ENCODE measurements around the gene CALY. TPM values are rescaled to one million over a fixed set of nuclear protein-coding genes. Genes with fewer than 3 reads are reported as not detected.

The CALY gene
- polyA plus RNA-seq, 2 of the 4 experiments (the other 2 are of a cell fraction): 0.30 to 0.63 TPM

GRCh38 chr10:133316732-133317131 is 20.0 kb downstream of the CALY start:
- POLR2A ChIA-PET: no interaction called here
- WGBS (ENCODE audit: missing lambda C conversion rate): 51% methylated on average over 6 of the region's 7 CpGs
- ATAC-seq (no peak), FAIRE-seq (no peak), DNase-seq (ENCODE audit: low read depth in 1 of 2, low spot score in 1 of 2) (peak in 1 of 2 experiments; percentile 44)
- no peak for TF ChIP-seq ZFP36 (IDR thresholded peaks at IDR 0.05; ENCODE audit: borderline replicate concordance, partially characterized antibody)
- TF ChIP-seq JUNB (IDR thresholded peaks at IDR 0.05): no peak
- TF ChIP-seq CHD2 (IDR thresholded peaks at IDR 0.05; ENCODE audit: low read length, partially characterized antibody): no peak
- no peak for TF ChIP-seq HES2 (IDR thresholded peaks at IDR 0.05)
- TF ChIP-seq E2F6 (IDR thresholded peaks at IDR 0.05; ENCODE audit: borderline replicate concordance, low read depth): no peak
- TF ChIP-seq CBX2 (IDR thresholded peaks at IDR 0.05; ENCODE audit: borderline replicate concordance, low read depth): no peak
- TF ChIP-seq EHF (CRISPR knock-in tag; IDR thresholded peaks at IDR 0.05): no peak
- TF ChIP-seq FOSB (CRISPR knock-in tag; IDR thresholded peaks at IDR 0.05): no peak
- TF ChIP-seq NFE2L2 (conservative IDR thresholded peaks at IDR 0.05; ENCODE audit: low read length): no peak
- TF ChIP-seq PBX3 (IDR thresholded peaks at IDR 0.05): no peak
- no peak for TF ChIP-seq SMC3 (IDR thresholded peaks at IDR 0.05)
- TF ChIP-seq MAFK (IDR thresholded peaks at IDR 0.05; ENCODE audit: partially characterized antibody): no peak
- TF ChIP-seq POLR2AphosphoS2 (conservative IDR thresholded peaks at IDR 0.05; ENCODE audit: low read length): no peak
- no peak for TF ChIP-seq MAX (IDR thresholded peaks at IDR 0.05)
- Histone ChIP-seq H3K4me2 (no peak overlapping the region), H3K27ac (no peak overlapping the region), H3K9me3 (no peaks in the 10 kb centered on the region; the same call in 2 of the 3 replicates), H3K4me3 (no peak overlapping the region), H3K4me1 (0 out of 3 replicates have a peak, but pooled peaks cover 7% of the 10 kb centered on the region)
- CTCF ChIA-PET: interaction anchor here (2.0 to 3.6 kb wide), 2 partner anchors 10 to 12 kb away, joined by 8 to 33 read pairs; no protein-coding TSS in a partner anchor

- ATAC-seq: no peak
- H3K4me2 ChIP-seq: no peak overlapping the region
- CTCF ChIA-PET: interaction anchor here (1.0 to 3.6 kb wide), 4 partner anchors 9 to 51 kb away, joined by 3 to 33 read pairs (median 9); no protein-coding TSS in a partner anchor
- FAIRE-seq: no peak
- peak in 1 of 2 experiments; percentile 61 for DNase-seq (ENCODE audit: low read depth in 1 of 2, low spot score in 1 of 2)
- TF ChIP-seq FOSB (CRISPR knock-in tag; IDR thresholded peaks at IDR 0.05) (no peak), POLR2AphosphoS2 (conservative IDR thresholded peaks at IDR 0.05; ENCODE audit: low read length) (no peak)
- POLR2A ChIA-PET: no interaction called here
- H3K4me3 ChIP-seq: no peak overlapping the region
- H3K9me3 ChIP-seq: no peaks in the 10 kb centered on the region; the same call in 2 of the 3 replicates
- WGBS (ENCODE audit: missing lambda C conversion rate): 81% methylated on average over 9 of the region's 9 CpGs
- H3K27ac ChIP-seq: no peak overlapping the region
- 0 out of 3 replicates have a peak, but pooled peaks cover 7% of the 10 kb centered on the region for H3K4me1 ChIP-seq
Observed at GRCh38 chr10:133316266-133316665, 20.4 kb downstream of the CALY start.

- no peak overlapping the region for H3K27ac ChIP-seq
- CTCF ChIA-PET: interaction anchor here (1.0 to 3.6 kb wide), 4 partner anchors 9 to 51 kb away, joined by 3 to 33 read pairs (median 9); no protein-coding TSS in a partner anchor
- 63% methylated on average over 5 of the region's 5 CpGs for WGBS (ENCODE audit: missing lambda C conversion rate)
- H3K4me1 ChIP-seq: 0 out of 3 replicates have a peak, but pooled peaks cover 7% of the 10 kb centered on the region
- no peak overlapping the region for H3K4me2 ChIP-seq
- no peaks in the 10 kb centered on the region; the same call in 2 of the 3 replicates for H3K9me3 ChIP-seq
- FAIRE-seq: no peak
- POLR2A ChIA-PET: no interaction called here
- ATAC-seq: peak in 1 of 2 experiments; percentile 27; a peak in 3 of 6 replicates
- TF ChIP-seq CHD2 (IDR thresholded peaks at IDR 0.05; ENCODE audit: low read length, partially characterized antibody) (no peak), MAFK (IDR thresholded peaks at IDR 0.05; ENCODE audit: partially characterized antibody) (peak; percentile 45), ATOH8 (CRISPR knock-in tag; IDR thresholded peaks at IDR 0.05; ENCODE audit: low read depth) (no peak), KDM5A (IDR thresholded peaks at IDR 0.05) (no peak), RFX5 (IDR thresholded peaks at IDR 0.05) (peak; percentile 18; the same call in 1 of the 2 replicates), TP53 (CRISPR knock-in tag; IDR thresholded peaks at IDR 0.05) (no peak)
- no peak overlapping the region for H3K4me3 ChIP-seq
- peak in 1 of 2 experiments; percentile 82 for DNase-seq (ENCODE audit: low read depth in 1 of 2, low spot score in 1 of 2)
Observed at GRCh38 chr10:133315847-133316246, 20.8 kb downstream of the CALY start.
